Liver (tissue), 9 donors: Measurements from ENCODE around the gene NRG4. TPM values are rescaled to one million over a fixed set of nuclear protein-coding genes. Genes with fewer than 3 reads are reported as not detected.

Source experiments
- DNase-seq: peaks from one replicate; pipeline ENCODE4 v3.0.0-alpha.2; 2017; ENCODE audit warnings: low spot score
- H3K27ac ChIP-seq, 2 donors: one replicate each; pipeline ENCODE4 v1.7.0; 2013; ENCODE audit warnings: inconsistent platforms in 2 of 2, low read length in 2 of 2, control low read depth in 1 of 2, low read depth in 1 of 2, mild to moderate bottlenecking in 1 of 2
- H3K27me3 ChIP-seq, 4 donors: one replicate each; pipeline versions ENCODE4 v1.6.1 to v1.7.0; 2013; ENCODE audit warnings: low read length in 3 of 4, inconsistent platforms in 1 of 4, mild to moderate bottlenecking in 1 of 4, moderate library complexity in 1 of 4; ENCODE audit not compliant: control insufficient read depth in 4 of 4, insufficient read depth in 4 of 4
- H3K36me3 ChIP-seq, 4 donors: one replicate each; pipeline versions ENCODE4 v1.6.1 to v1.7.0; 2013; ENCODE audit warnings: low read length in 3 of 4, mild to moderate bottlenecking in 3 of 4, low read depth in 1 of 4, moderate library complexity in 1 of 4; ENCODE audit not compliant: control insufficient read depth in 4 of 4, insufficient read depth in 3 of 4
- H3K4me1 ChIP-seq, 4 donors: one replicate each; pipeline versions ENCODE4 v1.6.1 to v1.7.0; 2013; ENCODE audit warnings: low read length in 3 of 4, mild to moderate bottlenecking in 3 of 4, moderate library complexity in 1 of 4; ENCODE audit not compliant: control insufficient read depth in 4 of 4, insufficient read depth in 4 of 4
- H3K4me3 ChIP-seq, 3 donors: one replicate each; pipeline versions ENCODE4 v1.6.1 to v1.7.0; 2013; ENCODE audit warnings: low read length in 3 of 3, control low read depth in 1 of 3, low read depth in 1 of 3, mild to moderate bottlenecking in 1 of 3
- H3K9ac ChIP-seq, 2 donors: one replicate each; pipeline ENCODE4 v1.7.0; 2013; ENCODE audit warnings: low read length in 2 of 2, mild to moderate bottlenecking in 2 of 2, moderate library complexity in 2 of 2, control low read depth in 1 of 2, low read depth in 1 of 2
- H3K9me3 ChIP-seq, 4 donors: one replicate each; pipeline versions ENCODE4 v1.6.1 to v1.7.0; 2013; ENCODE audit warnings: low read length in 3 of 4; ENCODE audit not compliant: control insufficient read depth in 4 of 4
- ATF3 ChIP-seq: IDR thresholded peaks from 2 replicates; pipeline ENCODE4 v1.6.1; 2016; ENCODE audit warnings: antibody characterized with exemption
- CTCF ChIP-seq: fragments of 150-350 bp; IDR thresholded peaks from 2 replicates; pipeline ENCODE4 v1.5.1; 2017; ENCODE audit warnings: improper control_type of control experiment, low read depth, low read length; ENCODE audit not compliant: missing input control
- EGR1 ChIP-seq, 2 donors: IDR thresholded peaks; 2 replicates each; pipeline ENCODE4 v1.6.1; 2016 to 2018; ENCODE audit warnings: antibody characterized with exemption in 2 of 2, low read depth in 2 of 2
- FOXA1 ChIP-seq: IDR thresholded peaks from 2 replicates; pipeline ENCODE4 v1.6.1; 2016; ENCODE audit warnings: antibody characterized with exemption
- FOXA2 ChIP-seq: IDR thresholded peaks from 2 replicates; pipeline ENCODE4 v1.6.1; 2016; ENCODE audit warnings: antibody characterized with exemption
- GABPA ChIP-seq, 2 donors: IDR thresholded peaks in 1 of 2; conservative IDR thresholded peaks in 1 of 2; 2 replicates each; pipeline ENCODE4 v1.6.1; 2016; ENCODE audit warnings: antibody characterized with exemption in 2 of 2, mild to moderate bottlenecking in 1 of 2, moderate library complexity in 1 of 2
- HNF4A ChIP-seq, 2 donors: conservative IDR thresholded peaks; 2 replicates each; pipeline ENCODE4 v1.6.1; 2016; ENCODE audit warnings: antibody characterized with exemption in 2 of 2, mild to moderate bottlenecking in 2 of 2
- HNF4G ChIP-seq: IDR thresholded peaks from 2 replicates; pipeline ENCODE4 v1.6.1; 2016; ENCODE audit warnings: antibody characterized with exemption
- JUND ChIP-seq, 2 donors: IDR thresholded peaks; 2 replicates each; pipeline ENCODE4 v1.6.1; 2016; ENCODE audit warnings: antibody characterized with exemption in 2 of 2
- MAX ChIP-seq: IDR thresholded peaks from 2 replicates; pipeline ENCODE4 v1.6.1; 2016; ENCODE audit warnings: antibody characterized with exemption
- NR2F2 ChIP-seq: IDR thresholded peaks from 2 replicates; pipeline ENCODE4 v1.6.1; 2016; ENCODE audit warnings: antibody characterized with exemption
- RAD21 ChIP-seq, 2 donors: IDR thresholded peaks; 2 replicates each; pipeline ENCODE4 v1.6.1; 2016; ENCODE audit warnings: antibody characterized with exemption in 2 of 2, mild to moderate bottlenecking in 2 of 2
- REST ChIP-seq: IDR thresholded peaks from 2 replicates; pipeline ENCODE4 v1.6.1; 2016; ENCODE audit warnings: antibody characterized with exemption, mild to moderate bottlenecking
- RXRA ChIP-seq, 2 donors: IDR thresholded peaks; 2 replicates each; pipeline ENCODE4 v1.6.1; 2017 to 2018; ENCODE audit warnings: antibody characterized with exemption in 2 of 2, mild to moderate bottlenecking in 1 of 2
- SP1 ChIP-seq: IDR thresholded peaks from 2 replicates; pipeline ENCODE4 v1.6.1; 2018; ENCODE audit warnings: antibody characterized with exemption, mild to moderate bottlenecking
- TAF1 ChIP-seq: conservative IDR thresholded peaks from 2 replicates; pipeline ENCODE4 v1.6.1; 2016; ENCODE audit warnings: antibody characterized with exemption, mild to moderate bottlenecking
- YY1 ChIP-seq: IDR thresholded peaks from 2 replicates; pipeline ENCODE4 v1.6.1; 2016; ENCODE audit warnings: antibody characterized with exemption, mild to moderate bottlenecking
- ZBTB33 ChIP-seq: IDR thresholded peaks from 2 replicates; pipeline ENCODE4 v1.6.1; 2016; ENCODE audit warnings: antibody characterized with exemption
- WGBS: extraction: QIAGEN DNeasy Blood & Tissue Kit; methylation state at CpG from one replicate; pipeline ENCODE4 v1.1.7; 2013; 5-methylcytosine and 5-hydroxymethylcytosine counted together
- polyA plus RNA-seq, 2 donors: library from polyadenylated mRNA; stranded (reverse) in 1 of 2; unstranded in 1 of 2; fragments of 200-250 nt in 1 of 2; fragments of >200 nt in 1 of 2; fragmentation: Nextera tagmentation in 1 of 2; extraction: Ambion mirVana in 1 of 2; gene quantifications; one replicate each; pipeline versions ENCODE4 v1.2.1 to v1.2.3, GENCODE V29; 2013 to 2015
- total RNA-seq, 2 donors: library from RNA; depleted of rRNA; stranded (reverse); fragments of >200 nt; gene quantifications; one replicate each; pipeline ENCODE4 v1.2.3, GENCODE V29; 2014
- donor health status: healthy.
- donor health status: healthy.
- donor health status: healthy.
- donor health status: healthy.
- donor health status: healthy.

The NRG4 gene
- total and polyA plus RNA-seq, 4 donors, result 0.51 to 1.3 (median 1.0) TPM; not detected in 1

GRCh38 chr15:75995611-75996010 lies 16.6 kb downstream of the NRG4 start:
- TF ChIP-seq REST (no peak), GABPA (IDR thresholded peaks at IDR 0.05 in 1 of 2, conservative IDR thresholded peaks at IDR 0.05 in 1 of 2) (no peak), MAX (no peak), SP1 (no peak), NR2F2 (no peak), FOXA1 (no peak), JUND (IDR thresholded peaks at IDR 0.05) (no peak), ATF3 (no peak), HNF4G (no peak), YY1 (no peak), RXRA (IDR thresholded peaks at IDR 0.05) (no peak), HNF4A (conservative IDR thresholded peaks at IDR 0.05) (no peak), ZBTB33 (no peak), CTCF (no peak), TAF1 (no peak), RAD21 (IDR thresholded peaks at IDR 0.05) (no peak), EGR1 (IDR thresholded peaks at IDR 0.05; ENCODE audit: low read depth in 2 of 2) (no peak), FOXA2 (no peak)
- Histone ChIP-seq H3K9ac (no peak overlapping the region), H3K4me3 (no peak overlapping the region), H3K4me1 (no peaks in the 10 kb centered on the region), H3K27me3 (no peaks in the 10 kb centered on the region), H3K27ac (no peak overlapping the region), H3K9me3 (no peaks in the 10 kb centered on the region), H3K36me3 (no peaks in the 10 kb centered on the region)
- DNase-seq, result no peak
- WGBS, result 93% methylated on average over 1 of the region's 1 CpG

GRCh38 chr15:75994220-75994619 lies 18.0 kb downstream of the NRG4 start:
- no peak for TF ChIP-seq RXRA (IDR thresholded peaks at IDR 0.05)
- H3K9me3 ChIP-seq, result no peaks in the 10 kb centered on the region
- 95% methylated on average over 1 of the region's 1 CpG for WGBS
- no peak for DNase-seq
- no peak overlapping the region for H3K27ac ChIP-seq
- no peaks in the 10 kb centered on the region for H3K27me3 ChIP-seq
- H3K9ac ChIP-seq, result no peak overlapping the region
- no peak overlapping the region for H3K4me3 ChIP-seq
- no peaks in the 10 kb centered on the region for H3K4me1 ChIP-seq
- no peaks in the 10 kb centered on the region for H3K36me3 ChIP-seq
